H9 (cell line): ENCODE data around the gene SLC35G6. TPM values are rescaled to one million over a fixed set of nuclear protein-coding genes. Genes with fewer than 3 reads are reported as not detected.

Experiments
- DNase-seq: peaks from one replicate; pipeline ENCODE4 v3.0.0-alpha.2; 2017
- H2AFZ ChIP-seq: one replicate; pipeline ENCODE4 v1.6.1; 2013; ENCODE audit warnings: mild to moderate bottlenecking, low read length, control low read depth, moderate library complexity
- H2AK5ac ChIP-seq: 2 replicates; pipeline ENCODE4 v1.6.1; 2013; ENCODE audit warnings: low read length, control low read depth, mixed read lengths; ENCODE audit not compliant: insufficient read length
- H2BK120ac ChIP-seq: one replicate; pipeline ENCODE4 v1.6.1; 2013; ENCODE audit warnings: low read depth, mild to moderate bottlenecking, low read length, control low read depth, inconsistent platforms; ENCODE audit not compliant: poor library complexity, severe bottlenecking
- H2BK12ac ChIP-seq: 2 replicates; pipeline ENCODE4 v1.6.1; 2013; ENCODE audit warnings: low read length, control low read depth, mixed read lengths, low read depth; ENCODE audit not compliant: insufficient read length
- H2BK15ac ChIP-seq: 2 replicates; pipeline ENCODE4 v1.6.1; 2013; ENCODE audit warnings: low read depth, low read length, control low read depth
- H2BK20ac ChIP-seq: one replicate; pipeline ENCODE4 v1.6.1; 2013; ENCODE audit warnings: low read depth, mild to moderate bottlenecking, low read length, control low read depth, inconsistent platforms; ENCODE audit not compliant: poor library complexity, severe bottlenecking
- H2BK5ac ChIP-seq: 2 replicates; pipeline ENCODE4 v1.6.1; 2013; ENCODE audit warnings: low read length, control low read depth, mixed read lengths; ENCODE audit not compliant: insufficient read length
- H3K14ac ChIP-seq: 2 replicates; pipeline ENCODE4 v1.6.1; 2013; ENCODE audit warnings: low read length, control low read depth; ENCODE audit not compliant: insufficient read depth
- H3K18ac ChIP-seq: 2 replicates; pipeline ENCODE4 v1.6.1; 2013; ENCODE audit warnings: low read depth, mild to moderate bottlenecking, mixed read lengths, low read length, control low read depth; ENCODE audit not compliant: insufficient read length
- H3K23ac ChIP-seq: 2 replicates; pipeline ENCODE4 v1.6.1; 2013; ENCODE audit warnings: low read length, control low read depth, mixed read lengths, low read depth; ENCODE audit not compliant: insufficient read length
- H3K23me2 ChIP-seq: 2 replicates; pipeline ENCODE4 v1.6.1; 2013; ENCODE audit warnings: low read depth, mild to moderate bottlenecking, mixed read lengths, low read length, control low read depth; ENCODE audit not compliant: insufficient read length, poor library complexity, severe bottlenecking
- H3K27ac ChIP-seq: 2 replicates; pipeline ENCODE4 v1.5.1; 2013; ENCODE audit warnings: low read length, control low read depth, mixed read lengths, low read depth; ENCODE audit not compliant: insufficient read length
- H3K27me3 ChIP-seq: 2 replicates; pipeline ENCODE4 v1.6.1; 2013; ENCODE audit warnings: low read length, control low read depth, inconsistent platforms; ENCODE audit not compliant: insufficient read depth
- H3K4ac ChIP-seq: 2 replicates; pipeline ENCODE4 v1.6.1; 2013; ENCODE audit warnings: low read depth, mild to moderate bottlenecking, control low read depth, inconsistent platforms, low read length, moderate library complexity
- H3K4me1 ChIP-seq: 2 replicates; pipeline ENCODE4 v1.6.1; 2013; ENCODE audit warnings: low read length, control low read depth, inconsistent platforms; ENCODE audit not compliant: insufficient read depth
- H3K4me2 ChIP-seq: 2 replicates; pipeline ENCODE4 v1.6.1; 2013; ENCODE audit warnings: low read length, control low read depth, mixed read lengths; ENCODE audit not compliant: insufficient read length, insufficient read depth
- H3K56ac ChIP-seq: 2 replicates; pipeline ENCODE4 v1.6.1; 2013; ENCODE audit warnings: low read depth, mild to moderate bottlenecking, mixed read lengths, low read length, control low read depth; ENCODE audit not compliant: insufficient read length
- H3K79me1 ChIP-seq: 2 replicates; pipeline ENCODE4 v1.6.1; 2013; ENCODE audit warnings: low read depth, mild to moderate bottlenecking, moderate library complexity, low read length, control low read depth, inconsistent platforms; ENCODE audit not compliant: insufficient read depth, poor library complexity, severe bottlenecking
- H3K79me2 ChIP-seq: 2 replicates; pipeline ENCODE4 v1.6.1; 2013; ENCODE audit warnings: low read length, control low read depth, inconsistent platforms; ENCODE audit not compliant: insufficient read depth
- H3K9ac ChIP-seq: 2 replicates; pipeline ENCODE4 v1.6.1; 2013; ENCODE audit warnings: low read length, control low read depth, mixed read lengths; ENCODE audit not compliant: insufficient read length; ENCODE audit errors: extremely low read depth
- H3K9me3 ChIP-seq: one replicate; pipeline ENCODE4 v1.6.1; 2013; ENCODE audit warnings: low read depth, low read length, inconsistent platforms; ENCODE audit not compliant: control insufficient read depth
- H3T11ph ChIP-seq: one replicate; pipeline ENCODE4 v1.6.1; 2013; ENCODE audit warnings: mild to moderate bottlenecking, low read length, control low read depth, inconsistent platforms
- H4K20me1 ChIP-seq: one replicate; pipeline ENCODE4 v1.6.1; 2013; ENCODE audit not compliant: control insufficient read depth, insufficient read length, insufficient read depth
- H4K5ac ChIP-seq: 2 replicates; pipeline ENCODE4 v1.6.1; 2013; ENCODE audit warnings: low read depth, mild to moderate bottlenecking, mixed read lengths, low read length, control low read depth; ENCODE audit not compliant: insufficient read length
- H4K8ac ChIP-seq: replicated peaks from 2 replicates; pipeline ENCODE4 v1.6.1; 2013; ENCODE audit warnings: low read length, control low read depth, mixed read lengths, low read depth; ENCODE audit not compliant: insufficient read length
- H4K91ac ChIP-seq: 2 replicates; pipeline ENCODE4 v1.6.1; 2013; ENCODE audit warnings: low read depth, mild to moderate bottlenecking, moderate library complexity, mixed read lengths, low read length, control low read depth; ENCODE audit not compliant: insufficient read length
- H3K27ac Mint-ChIP-seq, 3 experiments: 2 replicates in 2 of 3; 3 replicates in 1 of 3; pipeline ENCODE4 v1.8.0; 2020 to 2021; ENCODE audit warnings: mixed read lengths in 3 of 3, mild to moderate bottlenecking in 1 of 3, moderate library complexity in 1 of 3
- H3K27me3 Mint-ChIP-seq: 2 replicates; pipeline ENCODE4 v1.8.0; 2021; ENCODE audit warnings: low read depth, mild to moderate bottlenecking, moderate library complexity, mixed read lengths
- H3K36me3 Mint-ChIP-seq, 3 experiments: 2 replicates in 2 of 3; 3 replicates in 1 of 3; pipeline ENCODE4 v1.8.0; 2020 to 2021; ENCODE audit warnings: low read depth in 3 of 3, mixed read lengths in 3 of 3; ENCODE audit not compliant: insufficient read depth in 1 of 3
- H3K4me1 Mint-ChIP-seq, 2 experiments: 2 replicates each; pipeline ENCODE4 v1.8.0; 2020; ENCODE audit warnings: mixed read lengths in 2 of 2
- H3K4me3 Mint-ChIP-seq, 2 experiments: 2 replicates in 1 of 2; 3 replicates in 1 of 2; pipeline ENCODE4 v1.8.0; 2020 to 2021; ENCODE audit warnings: mild to moderate bottlenecking in 2 of 2, mixed read lengths in 2 of 2, moderate library complexity in 1 of 2
- H3K9me3 Mint-ChIP-seq, 2 experiments: 2 replicates in 1 of 2; 3 replicates in 1 of 2; pipeline ENCODE4 v1.8.0; 2020; ENCODE audit warnings: mild to moderate bottlenecking in 2 of 2, mixed read lengths in 2 of 2, moderate library complexity in 1 of 2
- CTCF ChIP-seq: fragments of 200-600 bp; sonication (generic); conservative IDR thresholded peaks from 3 replicates; pipeline ENCODE4 v1.8.0; 2021; ENCODE audit warnings: antibody characterized with exemption, mild to moderate bottlenecking
- WGBS: extraction: QIAGEN DNeasy Blood & Tissue Kit; methylation state at CpG from one replicate; pipeline ENCODE4 v1.1.7; 2013; ENCODE audit warnings: missing lambda C conversion rate, low lambda C conversion rate, mixed read lengths; ENCODE audit not compliant: insufficient read length; ENCODE audit errors: extremely low coverage; 5-methylcytosine and 5-hydroxymethylcytosine counted together
- total RNA-seq: library from RNA; stranded (reverse); gene quantifications from 2 replicates; pipeline ENCODE4 v1.2.1, GENCODE V29; 2021

The SLC35G6 gene
- total RNA-seq, 1 experiment from 2014 or later: not detected

GRCh38 chr17:7475764-7476422, 5.4 kb upstream of the SLC35G6 start:
- H3K27ac Mint-ChIP-seq: no peak overlapping the region
- no peak overlapping the region for H2BK20ac ChIP-seq
- H3K4me1 ChIP-seq: peaks cover 8% of the 10 kb centered on the region; the same call in 1 of the 2 replicates
- no peak overlapping the region for H3K4me3 Mint-ChIP-seq
- H2AK5ac ChIP-seq: no peak overlapping the region
- H3K27me3 Mint-ChIP-seq: no peaks in the 10 kb centered on the region; the same call in 1 of the 2 replicates
- H3K79me2 ChIP-seq: peaks cover 5% of the 10 kb centered on the region; the same call in 1 of the 2 replicates
- H3K4me1 Mint-ChIP-seq: peaks cover 30 to 32% of the 10 kb centered on the region in 2 experiments
- WGBS: no CpG with 5 or more reads among the region's 15 CpGs
- no peak overlapping the region for H4K5ac ChIP-seq
- H3K4me2 ChIP-seq: no peak overlapping the region
- H3K23me2 ChIP-seq: peaks cover 4% of the 10 kb centered on the region
- H3K23ac ChIP-seq: no peak overlapping the region
- no peak overlapping the region for H3K27ac ChIP-seq
- H3K18ac ChIP-seq: no peak overlapping the region
- H3K36me3 Mint-ChIP-seq: peaks cover 0 to 4% (median 0%) of the 10 kb centered on the region in 3 experiments; a peak in 1 of 7 replicates
- no peak overlapping the region for H3K14ac ChIP-seq
- no peak overlapping the region for H4K91ac ChIP-seq
- no peak overlapping the region for H3K9ac ChIP-seq
- H4K20me1 ChIP-seq: peaks cover 6% of the 10 kb centered on the region
- H4K8ac ChIP-seq: no peak overlapping the region
- no peak for DNase-seq
- no peak overlapping the region for H3K4ac ChIP-seq
- H2BK15ac ChIP-seq: no peak overlapping the region
- H3K9me3 Mint-ChIP-seq: no peaks in the 10 kb centered on the region; a peak in 1 of 5 replicates
- H3K79me1 ChIP-seq: peaks cover 3% of the 10 kb centered on the region
- H3K27me3 ChIP-seq: no peaks in the 10 kb centered on the region
- H2BK120ac ChIP-seq: no peak overlapping the region
- H3K56ac ChIP-seq: no peak overlapping the region
- no peak overlapping the region for H2BK12ac ChIP-seq
- TF ChIP-seq CTCF: no peak
- H2BK5ac ChIP-seq: no peak overlapping the region
- no peak overlapping the region for H2AFZ ChIP-seq
- H3T11ph ChIP-seq: no peak overlapping the region
- no peaks in the 10 kb centered on the region for H3K9me3 ChIP-seq
